Measurements from ENCODE around the gene HBE1. TPM values are rescaled to one million over a fixed set of nuclear protein-coding genes. Genes with fewer than 3 reads are reported as not detected.
A peak's percentile ranks its signal among the peaks of the same experiment; 100 is the strongest.

The HBE1 gene
- total and polyA plus RNA-seq, 9 of the 15 experiments (the other 6 are each of a cell fraction or from before 2014, with no cell fraction given) = 612 to 10,250 (median 2,181) TPM

GRCh38 chr11:5284637-5285036 lies 14.9 kb upstream of the HBE1 start (continued):
- TF ChIP-seq MXI1 (IDR thresholded peaks at IDR 0.05; ENCODE audit: low read depth, low read length) = no peak
- peak; percentile 67; the same call in 1 of the 2 replicates for TF ChIP-seq RUNX1 (IDR thresholded peaks at IDR 0.05; ENCODE audit: low read depth)
- no peak for TF ChIP-seq NR2F6 (CRISPR knock-in tag; IDR thresholded peaks at IDR 0.05)
- TF ChIP-seq ZBTB11 (CRISPR knock-in tag; IDR thresholded peaks at IDR 0.05) = peak in 1 of 3 experiments; percentile 68; a peak in 2 of 6 replicates
- TF ChIP-seq NFRKB (IDR thresholded peaks at IDR 0.05; ENCODE audit: low read depth) = no peak
- TF ChIP-seq ZNF316 (IDR thresholded peaks at IDR 0.05) = peak; percentile 53
- no peak for TF ChIP-seq TGIF2 (CRISPR knock-in tag; IDR thresholded peaks at IDR 0.05)
- no peak for TF ChIP-seq NEUROD1 (IDR thresholded peaks at IDR 0.05; ENCODE audit: borderline replicate concordance, low read depth, low read length, partially characterized antibody)
- no peak for TF ChIP-seq SRF (CRISPR knock-in tag; IDR thresholded peaks at IDR 0.05)
- TF ChIP-seq MECOM (CRISPR knock-in tag; IDR thresholded peaks at IDR 0.05) = no peak
- TF ChIP-seq ZNF124 (CRISPR knock-in tag; IDR thresholded peaks at IDR 0.05) = no peak
- no peak for TF ChIP-seq HNRNPH1 (optimal IDR thresholded peaks at IDR 0.05; ENCODE audit: low read depth, low read length)
- no peak for TF ChIP-seq CBX3 (IDR thresholded peaks at IDR 0.05; ENCODE audit: borderline replicate concordance in 1 of 2, low read length in 2 of 2)
- no peak for TF ChIP-seq ATF6 (CRISPR knock-in tag; IDR thresholded peaks at IDR 0.05)
- no peak for TF ChIP-seq ESRRB (CRISPR knock-in tag; IDR thresholded peaks at IDR 0.05; ENCODE audit: borderline replicate concordance)
- no peak for TF ChIP-seq SPI1 (IDR thresholded peaks at IDR 0.05; ENCODE audit: borderline replicate concordance, low read depth, low read length)
- TF ChIP-seq GTF2A2 (tag; IDR thresholded peaks at IDR 0.05) = no peak
- peak; percentile 44 to 72; a peak in 2 of 4 replicates for TF ChIP-seq KDM1A (IDR thresholded peaks at IDR 0.05)
- TF ChIP-seq USF2 (CRISPR knock-in tag; IDR thresholded peaks at IDR 0.05) = no peak
- no peak for TF ChIP-seq RBM39 (optimal IDR thresholded peaks at IDR 0.05; ENCODE audit: low read depth, low read length)
- TF ChIP-seq NONO (IDR thresholded peaks at IDR 0.05; ENCODE audit: low read depth in 2 of 2, low read length in 1 of 2) = no peak
- TF ChIP-seq KAT2B (IDR thresholded peaks at IDR 0.05; ENCODE audit: low read depth, low read length) = no peak
- TF ChIP-seq FOXJ2 (tag; IDR thresholded peaks at IDR 0.05) = no peak
- TF ChIP-seq YBX1 (IDR thresholded peaks at IDR 0.05) = no peak
- no peak for TF ChIP-seq RBM17 (IDR thresholded peaks at IDR 0.05; ENCODE audit: borderline replicate concordance, low read depth, low read length)

All from K562 (cell line).